CD8-positive, alpha-beta memory T cell (primary cell): Measurements from ENCODE around the gene NUP98. TPM values are rescaled to one million over a fixed set of nuclear protein-coding genes. Genes with fewer than 3 reads are reported as not detected.

Experiments
- CTCF ChIA-PET: fragments of 350-600 bp; sonication (Branson Sonifier 250); formaldehyde crosslinking; loops from one replicate; lab custom pipeline; 2021; ENCODE audit warnings: antibody characterized with exemption; lab: Charles Lee
- POLR2A ChIA-PET: fragments of 350-600 bp; sonication (Branson Sonifier 250); formaldehyde crosslinking; loops from one replicate; lab custom pipeline; 2021; ENCODE audit warnings: antibody characterized with exemption; lab: Charles Lee
- DNase-seq, 5 donors: peaks; one replicate each; pipeline versions ENCODE4 v3.0.0 to v3.0.0-alpha.2; 2020 to 2022; ENCODE audit warnings: mixed read lengths in 1 of 5
- H3K27ac ChIP-seq: one replicate; pipeline ENCODE4 v1.7.0; 2013; ENCODE audit warnings: low read depth, mild to moderate bottlenecking, low read length, moderate library complexity
- H3K27me3 ChIP-seq: 2 replicates; pipeline ENCODE4 v1.7.0; 2013; ENCODE audit warnings: low read length, mild to moderate bottlenecking; ENCODE audit not compliant: insufficient read depth, poor library complexity, severe bottlenecking
- H3K36me3 ChIP-seq: 2 replicates; pipeline ENCODE4 v1.7.0; 2013; ENCODE audit warnings: mild to moderate bottlenecking, low read length, moderate library complexity; ENCODE audit not compliant: insufficient read depth
- H3K4me1 ChIP-seq: 2 replicates; pipeline ENCODE4 v1.7.0; 2013; ENCODE audit warnings: mild to moderate bottlenecking, low read length, moderate library complexity; ENCODE audit not compliant: insufficient read depth
- H3K4me3 ChIP-seq: 2 replicates; pipeline ENCODE4 v1.7.0; 2013; ENCODE audit warnings: mild to moderate bottlenecking, low read length
- H3K9me3 ChIP-seq: 2 replicates; pipeline ENCODE4 v1.7.0; 2013; ENCODE audit warnings: mild to moderate bottlenecking, low read length
- H3K27ac Mint-ChIP-seq, 8 donors: one replicate each; pipeline ENCODE4 v1.8.0; 2020 to 2021; ENCODE audit warnings: mixed read lengths in 8 of 8, mild to moderate bottlenecking in 6 of 8, inconsistent platforms in 3 of 8, moderate library complexity in 3 of 8
- H3K27me3 Mint-ChIP-seq, 2 donors: one replicate each; pipeline ENCODE4 v1.8.0; 2020 to 2021; ENCODE audit warnings: mixed read lengths in 2 of 2, mild to moderate bottlenecking in 1 of 2, moderate library complexity in 1 of 2
- H3K36me3 Mint-ChIP-seq, 3 donors: one replicate each; pipeline ENCODE4 v1.8.0; 2020 to 2021; ENCODE audit warnings: mixed read lengths in 3 of 3, inconsistent platforms in 1 of 3, mild to moderate bottlenecking in 1 of 3
- H3K4me1 Mint-ChIP-seq, 3 donors: one replicate each; pipeline ENCODE4 v1.8.0; 2020 to 2021; ENCODE audit warnings: mixed read lengths in 3 of 3, inconsistent platforms in 1 of 3, mild to moderate bottlenecking in 1 of 3
- H3K4me3 Mint-ChIP-seq, 7 donors: one replicate each; pipeline ENCODE4 v1.8.0; 2020 to 2021; ENCODE audit warnings: mixed read lengths in 7 of 7, mild to moderate bottlenecking in 6 of 7, moderate library complexity in 4 of 7, inconsistent platforms in 2 of 7
- H3K9me3 Mint-ChIP-seq, 5 donors: one replicate each; pipeline ENCODE4 v1.8.0; 2020 to 2022; ENCODE audit warnings: mixed read lengths in 5 of 5, mild to moderate bottlenecking in 3 of 5, moderate library complexity in 2 of 5, inconsistent platforms in 1 of 5
- polyA plus RNA-seq: library from polyadenylated mRNA; unstranded; fragments of 300-500 nt; fragmentation: Illumina TruSeq; gene quantifications from one replicate; pipeline ENCODE4 v1.2.3, GENCODE V29; 2021
- total RNA-seq, 2 experiments: library from RNA; stranded (reverse); gene quantifications; one replicate each; pipeline ENCODE4 v1.2.3, GENCODE V29; 2021

Gene NUP98
- total and polyA plus RNA-seq, 3 experiments from 2014 or later, result 49.0 to 105 (median 101) TPM

- Histone ChIP-seq H3K27ac (no peak overlapping the region), H3K4me3 (no peak overlapping the region), H3K27me3 (no peaks in the 10 kb centered on the region), H3K4me1 (no peaks in the 10 kb centered on the region), H3K36me3 (peaks cover 45% of the 10 kb centered on the region), H3K9me3 (no peaks in the 10 kb centered on the region)
- H3K4me3 Mint-ChIP-seq, result no peak overlapping the region
- ChIA-PET CTCF (no interaction called here), POLR2A (no interaction called here)
- DNase-seq, result no peak
- H3K4me1 Mint-ChIP-seq, result peaks cover 0 to 6% (median 5%) of the 10 kb centered on the region in 3 donors
- H3K36me3 Mint-ChIP-seq, result peaks cover 13 to 89% (median 24%) of the 10 kb centered on the region in 3 donors
- H3K9me3 Mint-ChIP-seq, result no peaks in the 10 kb centered on the region
- peak overlapping the region in 4 of 8 donors; percentile 32 to 83 (median 51) for H3K27ac Mint-ChIP-seq
- H3K27me3 Mint-ChIP-seq, result no peaks in the 10 kb centered on the region
Observed at GRCh38 chr11:3732671-3733436, 64.5 kb downstream of the NUP98 start.

GRCh38 chr11:3723014-3723708 is 74.2 kb downstream of the NUP98 start:
- CTCF ChIA-PET, result no interaction called here
- no peaks in the 10 kb centered on the region for H3K9me3 ChIP-seq
- Mint-ChIP-seq H3K4me1 (peaks cover 0 to 4% (median 4%) of the 10 kb centered on the region in 3 donors), H3K27me3 (no peaks in the 10 kb centered on the region), H3K27ac (peak overlapping the region in 1 of 8 donors; percentile 40), H3K9me3 (no peaks in the 10 kb centered on the region), H3K36me3 (peaks cover 24 to 87% (median 29%) of the 10 kb centered on the region in 3 donors), H3K4me3 (no peak overlapping the region)
- no peak overlapping the region for H3K27ac ChIP-seq
- H3K4me1 ChIP-seq, result no peaks in the 10 kb centered on the region
- no peak overlapping the region for H3K4me3 ChIP-seq
- DNase-seq, result no peak
- peaks cover 60% of the 10 kb centered on the region for H3K36me3 ChIP-seq
- no peaks in the 10 kb centered on the region for H3K27me3 ChIP-seq
- POLR2A ChIA-PET, result no interaction called here

GRCh38 chr11:3722100-3722499 is 75.3 kb downstream of the NUP98 start:
- H3K9me3 ChIP-seq, result no peaks in the 10 kb centered on the region
- H3K27ac Mint-ChIP-seq, result no peak overlapping the region
- H3K27me3 Mint-ChIP-seq, result no peaks in the 10 kb centered on the region
- H3K27ac ChIP-seq, result no peak overlapping the region
- peaks cover 57% of the 10 kb centered on the region for H3K36me3 ChIP-seq
- H3K4me3 ChIP-seq, result no peak overlapping the region
- H3K4me1 ChIP-seq, result no peaks in the 10 kb centered on the region
- no peaks in the 10 kb centered on the region for H3K27me3 ChIP-seq
- peaks cover 20 to 87% (median 30%) of the 10 kb centered on the region in 3 donors for H3K36me3 Mint-ChIP-seq
- ChIA-PET CTCF (interaction anchor here (1.6 kb wide), 1 partner anchor 87 kb away, joined by 3 read pairs; no protein-coding TSS in a partner anchor), POLR2A (no interaction called here)
- H3K9me3 Mint-ChIP-seq, result no peaks in the 10 kb centered on the region
- no peak for DNase-seq
- no peak overlapping the region for H3K4me3 Mint-ChIP-seq
- H3K4me1 Mint-ChIP-seq, result peaks cover 0 to 4% (median 2%) of the 10 kb centered on the region in 3 donors

- Histone ChIP-seq H3K4me3 (no peak overlapping the region), H3K27me3 (no peaks in the 10 kb centered on the region), H3K9me3 (no peaks in the 10 kb centered on the region), H3K27ac (no peak overlapping the region), H3K4me1 (no peaks in the 10 kb centered on the region), H3K36me3 (peaks cover 52% of the 10 kb centered on the region)
- no peak overlapping the region for H3K27ac Mint-ChIP-seq
- peaks cover 13 to 87% (median 28%) of the 10 kb centered on the region in 3 donors for H3K36me3 Mint-ChIP-seq
- peaks cover 0 to 4% (median 2%) of the 10 kb centered on the region in 3 donors for H3K4me1 Mint-ChIP-seq
- CTCF ChIA-PET, result interaction anchor here (1.6 kb wide), 1 partner anchor 88 kb away, joined by 3 read pairs; no protein-coding TSS in a partner anchor
- POLR2A ChIA-PET, result no interaction called here
- no peak for DNase-seq
- H3K4me3 Mint-ChIP-seq, result no peak overlapping the region
- no peaks in the 10 kb centered on the region for H3K9me3 Mint-ChIP-seq
- H3K27me3 Mint-ChIP-seq, result no peaks in the 10 kb centered on the region
Observed at GRCh38 chr11:3720997-3721396, 76.4 kb downstream of the NUP98 start.

- peak overlapping the region in 4 of 8 donors; percentile 17 to 61 (median 42) for H3K27ac Mint-ChIP-seq
- POLR2A ChIA-PET, result no interaction called here
- peaks cover 0 to 82% (median 14%) of the 10 kb centered on the region in 3 donors for H3K36me3 Mint-ChIP-seq
Observed at GRCh38 chr11:3712274-3712673, 85.1 kb downstream of the NUP98 start.

GRCh38 chr11:3710485-3711259 is 86.7 kb downstream of the NUP98 start:
- Mint-ChIP-seq H3K4me3 (no peak overlapping the region), H3K27me3 (no peaks in the 10 kb centered on the region), H3K9me3 (no peaks in the 10 kb centered on the region), H3K36me3 (peaks cover 0 to 80% (median 19%) of the 10 kb centered on the region in 3 donors), H3K4me1 (peaks cover 0 to 5% (median 4%) of the 10 kb centered on the region in 3 donors), H3K27ac (peak overlapping the region in 4 of 8 donors; percentile 19 to 84 (median 62))
- POLR2A ChIA-PET, result interaction anchor here (0.7 kb wide), 1 partner anchor 382 kb away, joined by 10 read pairs; no protein-coding TSS in a partner anchor
- Histone ChIP-seq H3K9me3 (no peaks in the 10 kb centered on the region), H3K27ac (no peak overlapping the region), H3K27me3 (no peaks in the 10 kb centered on the region), H3K4me1 (no peaks in the 10 kb centered on the region), H3K36me3 (peaks cover 31% of the 10 kb centered on the region), H3K4me3 (no peak overlapping the region)
- CTCF ChIA-PET, result interaction anchor here (2.2 kb wide), 1 partner anchor 98 kb away, joined by 6 read pairs; the partner anchor contains the start of gene PGAP2
- DNase-seq, result no peak

More at GRCh38 chr11:3712274-3712673, 85.1 kb downstream of the NUP98 start:
- Histone ChIP-seq H3K4me1 (no peaks in the 10 kb centered on the region), H3K27ac (no peak overlapping the region), H3K27me3 (no peaks in the 10 kb centered on the region), H3K4me3 (no peak overlapping the region), H3K9me3 (no peaks in the 10 kb centered on the region), H3K36me3 (peaks cover 35% of the 10 kb centered on the region)
- Mint-ChIP-seq H3K9me3 (no peaks in the 10 kb centered on the region), H3K4me1 (peaks cover 0 to 5% (median 4%) of the 10 kb centered on the region in 3 donors), H3K27me3 (no peaks in the 10 kb centered on the region), H3K4me3 (no peak overlapping the region)
- DNase-seq, result no peak
- CTCF ChIA-PET, result no interaction called here

GRCh38 chr11:3709977-3710376 is 87.4 kb downstream of the NUP98 start:
- H3K9me3 Mint-ChIP-seq, result no peaks in the 10 kb centered on the region
- peaks cover 35% of the 10 kb centered on the region for H3K36me3 ChIP-seq
- no peaks in the 10 kb centered on the region for H3K27me3 Mint-ChIP-seq
- no peaks in the 10 kb centered on the region for H3K4me1 ChIP-seq
- no peak overlapping the region for H3K27ac ChIP-seq
- H3K4me3 Mint-ChIP-seq, result no peak overlapping the region
- no peaks in the 10 kb centered on the region for H3K9me3 ChIP-seq
- no peak for DNase-seq
- ChIA-PET CTCF (interaction anchor here (2.2 kb wide), 1 partner anchor 99 kb away, joined by 6 read pairs; the partner anchor contains the start of gene PGAP2), POLR2A (interaction anchor here (0.7 kb wide), 1 partner anchor 383 kb away, joined by 10 read pairs; no protein-coding TSS in a partner anchor)
- H3K27me3 ChIP-seq, result no peaks in the 10 kb centered on the region
- H3K4me1 Mint-ChIP-seq, result peaks cover 0 to 5% (median 4%) of the 10 kb centered on the region in 3 donors
- H3K4me3 ChIP-seq, result no peak overlapping the region
- H3K27ac Mint-ChIP-seq, result no peak overlapping the region
- peaks cover 3 to 81% (median 23%) of the 10 kb centered on the region in 3 donors for H3K36me3 Mint-ChIP-seq
